GM19452 (cell line): ENCODE data around the gene GNGT1.

Experiments used
- ATAC-seq: cut with Tn5 transposase; IDR thresholded peaks from one replicate; pipeline ENCODE4 v1.9.1; 2021; ENCODE audit not compliant: unreplicated experiment

The GNGT1 gene

DNA sequence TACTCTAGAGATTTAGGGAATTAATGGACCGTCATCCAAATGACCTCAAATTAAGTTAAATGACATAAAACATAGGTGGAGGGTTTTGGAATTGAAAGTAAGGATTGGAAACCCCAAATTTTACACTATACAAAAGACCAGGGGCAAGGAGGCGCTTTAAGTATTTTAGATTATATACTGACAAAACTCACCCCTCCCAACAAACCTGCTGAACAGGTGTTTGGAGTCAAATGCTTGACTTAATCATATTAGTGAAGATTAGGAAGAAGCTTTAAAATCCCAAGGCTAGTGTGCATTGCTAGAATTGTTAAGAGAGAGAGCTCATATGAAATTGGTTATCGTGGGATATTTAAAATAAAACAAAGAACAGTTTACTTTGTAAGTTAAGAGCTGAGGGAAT lies at the start of gene GNGT1:
GNGT1 (plus strand) TSS at position 301 of the 400 bp plus-strand sequence. CDS start 180 bp downstream, outside the sequence.
- no peak for ATAC-seq

DNA sequence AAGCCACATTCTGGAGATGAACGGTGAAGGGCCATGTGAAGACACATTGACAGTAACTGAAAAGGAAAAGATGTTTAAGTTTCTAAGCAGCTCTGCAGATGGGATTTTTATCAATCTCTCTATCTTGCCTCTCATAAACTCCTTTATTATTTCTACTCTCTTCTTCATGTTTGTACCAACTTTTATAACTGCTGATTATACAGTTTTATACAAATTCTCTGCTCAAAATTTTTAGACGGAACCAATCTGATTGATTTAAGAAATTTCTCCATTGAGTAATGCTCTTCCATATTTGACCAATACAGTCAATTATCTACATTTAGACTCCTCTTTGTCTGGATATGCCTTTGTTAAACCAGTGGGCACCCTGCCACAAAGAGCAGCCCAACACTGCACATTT lies 47.5 kb upstream of the GNGT1 start:
- no peak for ATAC-seq

GRCh38 chr7:93860261-93860660 lies 46.1 kb upstream of the GNGT1 start:
- ATAC-seq: no peak

GRCh38 chr7:93861325-93861949 lies 44.9 kb upstream of the GNGT1 start:
- no peak for ATAC-seq

DNA sequence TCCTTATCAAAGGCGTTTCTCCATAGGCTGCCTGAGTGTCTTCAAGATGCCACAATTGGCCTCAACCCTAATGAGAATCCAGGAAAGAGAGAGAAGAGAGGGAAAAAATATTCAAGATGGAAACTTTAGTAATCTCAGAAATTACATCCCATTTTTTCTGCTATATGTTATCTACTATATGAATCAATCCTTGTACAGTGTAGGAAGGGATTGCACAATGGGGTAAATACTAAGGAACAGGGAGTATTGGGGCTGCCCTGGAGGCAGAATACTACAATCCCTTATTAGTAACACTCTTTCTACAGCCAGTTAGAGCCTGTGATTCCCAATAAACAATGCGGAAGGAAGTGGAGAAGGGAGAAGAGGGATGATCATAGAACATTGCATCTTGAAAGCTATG lies 43.7 kb upstream of the GNGT1 start:
- no peak for ATAC-seq

DNA sequence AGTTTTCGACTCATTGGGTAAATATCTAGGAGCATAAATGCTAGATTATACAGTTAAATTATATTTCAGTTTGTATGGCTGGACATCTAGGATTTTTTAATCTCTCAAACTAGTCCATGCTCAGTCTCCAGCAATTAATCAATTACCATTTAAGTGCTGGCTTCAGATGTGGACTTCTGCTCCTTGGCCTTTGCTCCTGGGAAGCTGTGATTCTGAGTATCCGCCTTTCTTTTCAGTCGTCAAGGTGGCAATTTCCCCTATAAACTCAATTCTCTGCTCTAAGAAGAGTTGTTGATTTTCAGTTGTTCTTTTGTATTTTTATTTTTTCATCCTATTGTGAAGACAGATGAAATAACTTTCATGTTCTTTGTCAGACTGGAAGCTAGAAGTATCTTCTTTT lies 39.5 kb upstream of the GNGT1 start:
- no peak for ATAC-seq

DNA sequence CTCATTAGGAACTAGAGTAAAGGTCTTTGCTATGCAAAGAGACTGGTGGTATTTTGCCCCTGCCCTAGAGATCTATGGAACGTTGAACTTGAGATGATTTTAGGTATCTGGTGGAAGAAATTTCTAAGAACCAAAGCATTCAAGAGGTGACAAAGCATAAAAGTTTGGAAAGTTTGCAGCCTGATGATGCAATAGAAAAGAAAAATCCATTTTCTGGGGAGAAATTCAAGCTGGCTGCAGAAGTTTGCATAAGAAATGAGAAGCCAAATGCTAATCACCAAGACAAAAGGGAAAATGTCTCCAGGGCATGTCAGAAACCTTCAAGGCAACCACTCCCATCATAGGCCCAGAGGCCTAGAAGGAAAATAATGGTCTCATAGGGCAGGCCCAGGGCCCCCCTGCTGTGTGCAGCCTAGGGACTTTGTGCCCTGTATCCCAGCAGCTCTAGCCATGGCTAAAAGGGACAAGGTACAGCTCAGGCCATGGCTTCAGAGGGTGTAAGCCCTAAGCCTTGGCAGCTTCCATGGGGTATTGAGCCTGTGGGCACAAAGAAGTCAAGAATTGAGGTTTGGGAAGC lies 32.3 kb upstream of the GNGT1 start:
- no peak for ATAC-seq

DNA sequence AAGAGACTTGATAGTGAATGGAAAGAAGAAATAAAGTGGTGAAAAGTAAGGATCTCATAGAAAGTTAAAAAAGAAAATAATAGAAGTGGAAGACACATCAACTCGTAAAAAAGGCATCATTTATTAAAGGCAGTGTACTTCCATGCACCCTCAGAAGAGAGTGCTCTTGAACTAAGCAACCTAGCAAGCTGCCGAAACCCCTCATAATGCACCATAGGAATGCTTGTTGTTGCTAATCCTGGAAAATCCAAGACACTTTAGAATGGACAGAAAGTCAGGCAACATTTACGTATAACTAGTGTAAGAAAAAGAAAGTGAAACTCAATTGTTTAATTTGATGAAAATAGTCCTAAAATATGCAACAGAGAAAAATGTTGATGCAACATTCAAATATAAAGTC lies 28.6 kb upstream of the GNGT1 start:
- ATAC-seq: no peak

GRCh38 chr7:93879356-93879755 lies 27.0 kb upstream of the GNGT1 start:
- ATAC-seq: no peak

GRCh38 chr7:93882468-93882867 lies 23.9 kb upstream of the GNGT1 start:
- no peak for ATAC-seq

DNA sequence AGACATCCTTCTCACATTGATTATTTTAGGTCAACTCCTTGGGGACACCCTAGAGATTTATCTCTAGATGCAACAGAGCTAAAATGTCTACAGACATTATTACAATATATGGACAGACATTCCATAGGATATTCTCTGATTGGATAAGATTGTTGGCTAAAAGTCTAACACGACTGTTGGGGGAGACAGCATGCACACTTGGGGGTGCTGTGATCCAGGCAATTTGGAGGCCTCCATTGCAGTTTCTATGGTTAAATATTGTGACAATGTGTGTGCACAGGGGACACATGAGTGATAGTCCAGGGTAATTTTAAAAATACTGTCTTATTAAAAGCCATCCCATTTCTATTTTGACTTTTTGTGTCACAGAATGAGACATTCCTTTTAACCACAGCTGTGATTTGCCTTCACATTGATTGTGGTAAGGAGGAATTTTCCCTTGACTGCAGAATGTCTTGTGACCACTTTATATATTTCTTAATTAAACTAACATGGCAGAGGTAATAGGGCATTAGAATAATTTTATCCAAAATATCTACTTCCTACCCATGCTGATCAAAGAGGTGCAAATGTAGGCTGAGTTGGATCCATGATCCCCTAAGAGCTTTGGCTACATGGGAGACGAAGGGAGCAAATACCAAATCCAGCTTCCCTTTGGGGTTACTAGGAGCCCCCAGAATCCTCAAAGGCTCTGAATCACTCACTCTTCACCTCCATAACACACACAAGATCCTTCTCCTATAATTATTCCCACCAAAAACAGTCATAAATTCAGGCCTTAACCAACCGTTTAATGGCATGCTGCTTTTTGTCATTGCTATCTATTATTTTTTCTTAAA lies 23.1 kb upstream of the GNGT1 start:
- ATAC-seq: no peak

DNA sequence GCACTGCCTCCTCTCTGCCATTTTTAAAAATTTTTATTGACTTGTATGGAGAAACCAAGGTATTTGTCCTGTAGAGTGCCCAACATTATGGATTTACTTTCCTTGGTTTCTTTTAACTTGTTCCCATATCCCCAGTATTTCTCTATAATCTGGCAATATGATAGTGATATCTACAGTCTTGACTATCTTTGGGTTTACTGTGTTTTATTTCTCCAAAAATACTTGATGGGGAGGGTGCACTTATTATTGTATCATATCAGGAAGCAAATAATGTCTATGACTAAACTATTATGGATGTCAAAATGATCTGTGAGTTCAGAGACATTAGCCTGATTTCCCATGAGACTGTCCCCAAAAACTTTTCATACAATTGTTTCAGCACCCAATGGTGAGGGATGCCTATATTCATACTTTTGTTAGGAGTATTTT lies 22.4 kb upstream of the GNGT1 start:
- no peak for ATAC-seq

GRCh38 chr7:93884541-93884940 lies 21.8 kb upstream of the GNGT1 start:
- ATAC-seq: no peak

- no peak for ATAC-seq
Observed at GRCh38 chr7:93889261-93889660, 17.1 kb upstream of the GNGT1 start.

GRCh38 chr7:93890041-93890463 lies 16.3 kb upstream of the GNGT1 start:
- ATAC-seq: peak; percentile 74

DNA sequence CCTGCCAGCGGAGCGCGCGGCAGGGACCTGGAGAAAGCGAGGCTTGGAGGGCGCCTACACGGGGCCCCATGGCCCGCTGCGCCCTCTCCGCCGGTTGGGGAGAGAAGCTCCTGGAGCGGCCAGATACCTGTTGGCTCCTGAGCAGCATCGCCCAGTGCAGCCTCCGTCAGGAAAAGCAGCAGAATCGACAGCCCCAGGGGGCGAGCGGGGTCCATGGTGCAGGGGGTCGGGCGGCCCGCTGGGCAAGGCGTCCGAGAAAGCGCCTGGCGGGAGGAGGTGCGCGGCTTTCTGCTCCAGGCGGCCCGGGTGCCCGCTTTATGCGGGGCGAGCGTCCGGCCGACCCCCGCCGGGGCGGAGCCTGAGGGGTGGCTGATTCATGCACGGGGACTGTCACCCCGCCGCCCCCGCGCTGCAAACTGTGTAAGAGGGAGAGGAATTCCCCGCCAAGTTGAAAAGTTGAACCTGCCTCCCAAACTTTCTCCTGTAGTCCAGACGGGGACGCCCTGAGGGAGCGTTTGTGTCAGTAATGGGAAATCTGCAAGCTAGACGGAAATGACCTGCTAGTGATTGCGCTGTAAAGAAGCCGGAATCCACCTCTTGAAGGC lies 15.8 kb upstream of the GNGT1 start, which contains the start of gene TFPI2:
TFPI2 (minus strand) TSS at position 290 of the 605 bp plus-strand sequence; CDS start at position 215, 75 bp downstream.
- ATAC-seq: peak; percentile 40

GRCh38 chr7:93894426-93894825 lies 11.9 kb upstream of the GNGT1 start:
- ATAC-seq: no peak

GRCh38 chr7:93894966-93895640 lies 11.3 kb upstream of the GNGT1 start:
- no peak for ATAC-seq

DNA sequence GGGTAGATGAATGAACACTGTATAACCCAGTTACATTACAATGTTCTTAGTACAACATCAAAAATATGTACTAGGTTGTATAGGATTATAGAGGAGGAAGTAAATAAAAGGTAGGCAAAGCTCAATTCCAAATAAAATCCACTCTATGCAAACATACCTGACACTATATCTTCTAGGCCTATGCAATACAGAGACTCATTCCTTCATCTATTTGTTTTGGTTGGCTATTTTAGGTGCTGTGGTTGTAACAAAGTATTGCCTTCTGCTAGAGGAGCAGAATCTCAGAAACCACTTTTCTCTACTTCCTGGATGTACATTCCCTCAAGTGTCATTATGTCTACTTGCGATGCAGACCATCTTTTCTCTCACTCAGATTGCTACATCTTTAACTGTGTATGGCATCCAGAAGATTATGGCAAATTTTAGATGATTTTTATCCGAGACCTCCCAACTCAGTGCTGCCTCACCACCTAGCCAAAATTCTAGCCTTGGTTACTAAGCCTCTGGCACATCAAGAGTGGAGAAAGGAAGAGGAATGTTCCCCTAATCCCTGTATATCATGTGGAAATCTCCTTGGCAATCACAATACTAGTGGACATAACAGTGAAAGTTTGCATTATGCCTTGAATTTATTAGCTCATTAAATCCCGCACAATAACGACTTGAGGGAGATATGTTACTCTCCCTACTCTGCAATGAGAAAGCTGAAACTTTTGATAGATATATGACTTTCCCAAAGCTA lies 10.3 kb upstream of the GNGT1 start:
- no peak for ATAC-seq

DNA sequence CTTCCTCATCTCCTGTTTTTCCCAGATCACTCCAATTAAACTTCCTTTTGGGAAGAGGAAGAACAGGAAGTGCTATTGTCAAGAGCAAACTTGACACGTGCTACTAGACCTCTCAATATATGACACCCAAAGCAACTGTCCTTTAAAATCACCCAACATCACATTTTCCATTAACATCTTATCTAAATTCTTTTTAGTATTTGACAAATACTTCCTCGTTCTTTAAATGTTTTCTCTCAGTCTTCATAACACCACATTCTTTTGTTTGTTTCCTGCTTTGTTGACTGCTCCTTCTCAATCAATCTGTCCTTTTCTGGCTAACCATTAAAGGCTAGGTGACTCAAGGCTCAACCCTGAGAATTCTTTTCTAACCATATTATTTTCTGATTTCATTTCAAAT lies 8.7 kb upstream of the GNGT1 start:
- no peak for ATAC-seq
